SK-N-SH treated with all-trans-retinoic acid at 6 μM for 48 hours (cell line): ENCODE data around the gene PRKAR1B.

Experiments
- ARNTL ChIP-seq: fragments of 450-650 bp; formaldehyde crosslinking; IDR thresholded peaks from 2 replicates; pipeline ENCODE4 v1.5.0; 2020; ENCODE audit warnings: low read depth, mild to moderate bottlenecking, moderate library complexity, borderline replicate concordance
- CSDC2 ChIP-seq: fragments of 250-450 bp; sonication (Bioruptor Pico); IDR thresholded peaks from 2 replicates; pipeline ENCODE4 v1.5.0; 2020; ENCODE audit warnings: mild to moderate bottlenecking, moderate library complexity
- CSRNP3 ChIP-seq: fragments of 250-450 bp; sonication (Bioruptor Pico); IDR thresholded peaks from 2 replicates; pipeline ENCODE4 v1.5.1; 2021; ENCODE audit warnings: mild to moderate bottlenecking, moderate library complexity
- PATZ1 ChIP-seq: fragments of 250-450 bp; sonication (Bioruptor Pico); IDR thresholded peaks from 2 replicates; pipeline ENCODE4 v1.8.0; 2020; ENCODE audit warnings: mild to moderate bottlenecking, moderate library complexity, borderline replicate concordance
- RARB ChIP-seq: fragments of 250-450 bp; sonication (Bioruptor Pico); IDR thresholded peaks from 2 replicates; pipeline ENCODE4 v1.8.0; 2021; ENCODE audit warnings: mild to moderate bottlenecking, moderate library complexity
- ZC3H10 ChIP-seq: fragments of 250-450 bp; sonication (Bioruptor Pico); IDR thresholded peaks from 2 replicates; pipeline ENCODE4 v1.5.1; 2021; ENCODE audit warnings: mild to moderate bottlenecking, moderate library complexity
- ZFP3 ChIP-seq: fragments of 250-450 bp; sonication (Bioruptor Pico); IDR thresholded peaks from 2 replicates; pipeline ENCODE4 v1.5.0; 2020; ENCODE audit warnings: mild to moderate bottlenecking, moderate library complexity

DNA sequence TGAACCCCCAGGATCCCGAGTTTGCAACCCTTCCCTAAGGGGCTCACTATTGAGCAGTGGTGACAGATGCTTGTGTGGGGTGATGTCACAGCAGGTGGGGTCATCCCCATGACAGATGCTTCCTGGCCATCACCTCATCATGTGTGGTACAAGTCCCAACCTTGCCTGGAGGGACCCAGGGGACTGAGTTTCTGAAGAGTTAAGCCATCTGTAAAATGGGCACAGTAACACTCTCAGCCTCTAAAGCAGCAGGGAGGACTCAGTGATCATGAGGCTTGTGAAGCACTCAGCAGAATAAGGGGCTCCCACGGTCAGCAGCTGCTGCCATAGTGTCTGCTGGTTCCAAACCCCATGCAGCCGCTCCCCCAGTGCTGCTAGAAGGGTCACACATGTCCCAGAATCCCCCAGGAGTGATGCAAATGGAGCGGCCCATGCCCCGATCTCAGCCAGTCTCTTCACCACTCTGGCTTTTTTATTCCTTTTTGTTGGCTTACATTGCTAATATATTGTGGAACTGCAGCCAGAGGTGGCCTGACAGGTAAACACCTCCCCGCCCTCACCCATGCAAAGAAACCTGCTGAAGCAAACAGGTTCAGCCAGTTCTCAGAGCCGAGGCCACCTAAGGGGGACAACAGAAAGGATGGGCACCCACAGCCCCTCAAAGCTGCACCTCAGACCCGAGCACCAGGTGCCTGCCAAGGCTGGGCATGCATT, 105.4 kb downstream of the PRKAR1B start:
- TF ChIP-seq CSRNP3 (CRISPR knock-in tag) = no peak
- TF ChIP-seq ARNTL (CRISPR knock-in tag) = no peak
- TF ChIP-seq PATZ1 = no peak
- no peak for TF ChIP-seq RARB (CRISPR knock-in tag)
- TF ChIP-seq CSDC2 (CRISPR knock-in tag) = no peak
- no peak for TF ChIP-seq ZFP3 (CRISPR knock-in tag)
- TF ChIP-seq ZC3H10 (CRISPR knock-in tag) = no peak
